HUES6 (cell line): ENCODE data around the gene ST8SIA2.
"Not testable (repeated sequence)": the region's sequence is repeated elsewhere in the genome, so short reads cannot be mapped to it uniquely, and the experiment has no call there.

Experiments
- H3K27ac ChIP-seq: 2 replicates; pipeline ENCODE4 v1.7.0; 2013; ENCODE audit warnings: low read depth, mild to moderate bottlenecking, low read length, inconsistent platforms
- H3K27me3 ChIP-seq: 2 replicates; pipeline ENCODE4 v1.6.1; 2013; ENCODE audit warnings: low read length; ENCODE audit not compliant: control insufficient read depth, insufficient read depth
- H3K36me3 ChIP-seq: 2 replicates; pipeline ENCODE4 v1.6.1; 2013; ENCODE audit warnings: low read length; ENCODE audit not compliant: control insufficient read depth, insufficient read depth
- H3K4me1 ChIP-seq: 2 replicates; pipeline ENCODE4 v1.6.1; 2013; ENCODE audit warnings: low read length; ENCODE audit not compliant: control insufficient read depth, insufficient read depth
- H3K4me3 ChIP-seq: 2 replicates; pipeline ENCODE4 v1.5.1; 2013; ENCODE audit warnings: low read depth, low read length
- H3K9ac ChIP-seq: one replicate; pipeline ENCODE4 v1.6.1; 2013; ENCODE audit warnings: mild to moderate bottlenecking, low read length
- H3K9me3 ChIP-seq: 2 replicates; pipeline ENCODE4 v1.6.1; 2013; ENCODE audit warnings: low read depth, low read length; ENCODE audit not compliant: control insufficient read depth, insufficient read depth

The ST8SIA2 gene

GRCh38 chr15:92462424-92463125 lies 68.9 kb downstream of the ST8SIA2 start:
- Histone ChIP-seq H3K27ac (no peak overlapping the region), H3K36me3 (peaks cover 5% of the 10 kb centered on the region; the same call in 1 of the 2 replicates), H3K9me3 (no peaks in the 10 kb centered on the region), H3K4me3 (no peak overlapping the region), H3K27me3 (no peaks in the 10 kb centered on the region), H3K9ac (no peak overlapping the region), H3K4me1 (no peaks in the 10 kb centered on the region)

DNA sequence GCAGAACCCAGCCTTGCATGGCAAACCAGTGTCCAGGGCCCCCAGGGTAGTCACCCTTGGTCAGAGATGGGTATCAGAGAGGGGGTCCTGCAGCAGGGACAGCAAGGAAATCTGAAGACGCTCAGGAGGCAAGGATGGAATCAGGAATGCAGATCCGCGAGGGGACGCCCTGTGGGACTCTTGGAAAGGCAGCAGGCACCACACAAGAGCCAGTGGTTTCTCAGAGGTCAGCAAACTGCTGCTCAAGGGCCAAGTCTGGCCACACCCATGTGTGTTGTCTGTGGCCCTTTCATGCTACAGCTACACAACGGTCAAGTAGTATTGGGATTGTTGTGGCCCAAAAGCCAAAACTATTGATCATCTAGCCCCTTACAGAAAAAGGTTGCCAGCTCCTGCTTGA lies 69.7 kb downstream of the ST8SIA2 start:
- no peaks in the 10 kb centered on the region for H3K27me3 ChIP-seq
- H3K27ac ChIP-seq: no peak overlapping the region

DNA sequence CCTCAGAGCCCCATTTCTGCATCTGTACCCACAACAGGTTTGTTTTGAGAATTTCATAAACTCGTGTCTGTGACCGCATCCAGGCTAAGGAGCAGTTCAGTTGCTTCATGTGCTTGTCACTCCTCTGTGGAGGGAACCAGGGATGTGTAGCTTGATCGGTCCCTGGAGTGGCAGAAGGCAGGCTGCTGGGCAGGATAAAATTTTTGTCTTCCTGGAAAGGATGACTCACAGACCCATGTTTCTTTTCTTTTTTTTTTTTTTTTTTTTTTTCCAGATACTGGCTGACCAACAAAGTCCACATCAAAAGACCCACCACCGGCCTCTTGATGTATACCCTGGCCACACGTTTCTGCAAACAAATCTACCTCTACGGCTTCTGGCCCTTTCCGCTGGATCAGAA lies 70.1 kb downstream of the ST8SIA2 start:
- H3K27me3 ChIP-seq: no peaks in the 10 kb centered on the region
- peaks cover 5% of the 10 kb centered on the region; the same call in 1 of the 2 replicates for H3K36me3 ChIP-seq
- no peaks in the 10 kb centered on the region for H3K4me1 ChIP-seq
- no peak overlapping the region for H3K4me3 ChIP-seq
- H3K9me3 ChIP-seq: no peaks in the 10 kb centered on the region
- H3K27ac ChIP-seq: no peak overlapping the region
- no peak overlapping the region for H3K9ac ChIP-seq

More for the DNA sequence above, 69.7 kb downstream of the ST8SIA2 start:
- H3K9me3 ChIP-seq: no peaks in the 10 kb centered on the region
- no peaks in the 10 kb centered on the region for H3K4me1 ChIP-seq
- H3K9ac ChIP-seq: no peak overlapping the region
- H3K36me3 ChIP-seq: peaks cover 5% of the 10 kb centered on the region; the same call in 1 of the 2 replicates
- no peak overlapping the region for H3K4me3 ChIP-seq

- Histone ChIP-seq H3K27me3 (no peaks in the 10 kb centered on the region), H3K9me3 (no peaks in the 10 kb centered on the region), H3K9ac (no peak overlapping the region), H3K27ac (no peak overlapping the region), H3K4me1 (peaks cover 10% of the 10 kb centered on the region; the same call in 1 of the 2 replicates), H3K36me3 (peaks cover 5% of the 10 kb centered on the region; the same call in 1 of the 2 replicates), H3K4me3 (no peak overlapping the region)
Observed at GRCh38 chr15:92466834-92467233, 73.2 kb downstream of the ST8SIA2 start.

- no peak overlapping the region for H3K4me3 ChIP-seq
- peaks cover 5% of the 10 kb centered on the region; the same call in 1 of the 2 replicates for H3K36me3 ChIP-seq
- H3K4me1 ChIP-seq: peaks cover 11% of the 10 kb centered on the region; the same call in 1 of the 2 replicates
- H3K27me3 ChIP-seq: no peaks in the 10 kb centered on the region
- no peaks in the 10 kb centered on the region for H3K9me3 ChIP-seq
- H3K27ac ChIP-seq: no peak overlapping the region
- no peak overlapping the region for H3K9ac ChIP-seq
Observed at GRCh38 chr15:92467245-92467644, 73.6 kb downstream of the ST8SIA2 start.

GRCh38 chr15:92468991-92469390 lies 75.3 kb downstream of the ST8SIA2 start:
- no peaks in the 10 kb centered on the region for H3K27me3 ChIP-seq

DNA sequence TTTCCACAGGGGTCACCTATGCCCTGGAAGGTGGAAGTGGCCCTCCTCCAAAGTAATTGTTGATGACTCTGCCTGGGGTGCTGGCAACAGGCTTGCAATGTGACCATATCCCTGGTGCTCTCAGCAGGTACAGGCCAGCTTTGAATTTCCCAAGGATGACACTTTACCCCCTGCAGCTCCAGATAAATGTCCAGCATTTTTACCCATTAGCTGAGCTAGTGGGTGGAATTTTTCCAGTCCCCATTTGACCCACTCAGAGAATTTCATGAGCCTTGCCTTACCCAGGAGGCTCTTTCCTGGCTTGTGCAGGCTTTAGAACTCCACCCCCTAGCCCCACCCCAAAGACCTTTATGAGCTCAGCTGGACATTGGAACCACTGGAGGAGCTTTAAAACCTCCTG lies 77.6 kb downstream of the ST8SIA2 start:
- H3K27me3 ChIP-seq: 0 out of 2 replicates have a peak, but pooled peaks cover 6% of the 10 kb centered on the region
- no peaks in the 10 kb centered on the region for H3K9me3 ChIP-seq
- H3K36me3 ChIP-seq: no peaks in the 10 kb centered on the region
- H3K4me1 ChIP-seq: peaks cover 11% of the 10 kb centered on the region; the same call in 1 of the 2 replicates
- H3K27ac ChIP-seq: no peak overlapping the region
- no peak overlapping the region for H3K4me3 ChIP-seq
- no peak overlapping the region for H3K9ac ChIP-seq

More at GRCh38 chr15:92468991-92469390, 75.3 kb downstream of the ST8SIA2 start:
- Histone ChIP-seq H3K36me3 (peaks cover 5% of the 10 kb centered on the region; the same call in 1 of the 2 replicates), H3K9ac (no peak overlapping the region), H3K4me3 (no peak overlapping the region), H3K4me1 (peaks cover 11% of the 10 kb centered on the region; the same call in 1 of the 2 replicates), H3K27ac (no peak overlapping the region), H3K9me3 (no peaks in the 10 kb centered on the region)

GRCh38 chr15:92473756-92474155 lies 80.1 kb downstream of the ST8SIA2 start:
- no peak overlapping the region for H3K4me3 ChIP-seq
- no peaks in the 10 kb centered on the region for H3K9me3 ChIP-seq
- H3K27me3 ChIP-seq: 0 out of 2 replicates have a peak, but pooled peaks cover 7% of the 10 kb centered on the region
- H3K27ac ChIP-seq: no peak overlapping the region
- H3K36me3 ChIP-seq: no peaks in the 10 kb centered on the region
- no peak overlapping the region for H3K9ac ChIP-seq
- peaks cover 11% of the 10 kb centered on the region; the same call in 1 of the 2 replicates for H3K4me1 ChIP-seq

DNA sequence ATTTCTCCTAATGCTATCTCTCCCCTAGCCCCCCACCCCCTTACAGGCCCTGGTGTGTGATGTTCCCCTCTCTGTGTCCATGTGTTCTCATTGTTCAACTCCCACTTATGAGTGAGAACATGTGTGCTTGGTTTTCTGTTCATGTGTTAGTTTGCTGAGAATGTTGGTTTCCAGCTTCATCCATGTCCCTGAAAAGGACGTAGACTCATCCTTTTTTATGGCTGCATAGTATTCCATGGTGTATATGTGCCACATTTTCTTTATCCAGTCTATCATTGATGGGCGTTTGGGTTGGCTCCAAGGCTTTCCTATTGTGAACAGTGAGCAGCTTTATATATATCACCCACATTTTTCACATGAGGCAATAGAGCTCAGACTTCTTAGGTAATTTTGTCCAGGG lies 86.0 kb downstream of the ST8SIA2 start:
- H3K4me3 ChIP-seq, H3K27ac ChIP-seq, H3K9ac ChIP-seq, H3K9me3 ChIP-seq, H3K4me1 ChIP-seq, H3K27me3 ChIP-seq, H3K36me3 ChIP-seq: not testable (repeated sequence)

DNA sequence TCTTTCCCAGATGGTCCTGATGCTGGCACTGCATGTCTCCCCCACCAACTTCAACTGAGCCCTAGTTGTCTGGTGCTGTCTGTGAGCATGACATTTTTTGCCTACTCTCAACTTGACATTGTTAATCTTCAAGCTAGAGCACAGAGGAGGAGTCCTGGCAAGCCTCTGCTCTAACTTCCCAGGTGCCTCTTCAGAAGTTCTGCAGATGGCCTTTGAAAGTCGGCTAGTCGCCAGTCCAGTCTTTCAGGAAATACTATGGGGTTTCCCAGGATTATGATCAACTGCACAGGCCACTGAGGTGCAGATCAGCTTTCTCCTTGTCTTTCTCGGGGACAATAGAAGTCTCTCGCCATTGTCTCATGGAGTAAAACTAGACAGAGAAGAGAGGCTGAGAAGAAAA lies 86.7 kb downstream of the ST8SIA2 start:
- Histone ChIP-seq H3K9me3 (no peaks in the 10 kb centered on the region), H3K4me1 (no peaks in the 10 kb centered on the region)

GRCh38 chr15:92485441-92485840 lies 91.8 kb downstream of the ST8SIA2 start:
- H3K27ac ChIP-seq: no peak overlapping the region
- H3K36me3 ChIP-seq: no peaks in the 10 kb centered on the region
- no peak overlapping the region for H3K9ac ChIP-seq
- H3K27me3 ChIP-seq: no peaks in the 10 kb centered on the region
- H3K4me3 ChIP-seq: no peak overlapping the region
- H3K4me1 ChIP-seq: no peaks in the 10 kb centered on the region
- 0 out of 2 replicates have a peak, but pooled peaks cover 2% of the 10 kb centered on the region for H3K9me3 ChIP-seq

More for the DNA sequence above, 86.7 kb downstream of the ST8SIA2 start:
- Histone ChIP-seq H3K36me3 (no peaks in the 10 kb centered on the region), H3K9ac (no peak overlapping the region), H3K27ac (no peak overlapping the region), H3K4me3 (no peak overlapping the region), H3K27me3 (0 out of 2 replicates have a peak, but pooled peaks cover 7% of the 10 kb centered on the region)
